ENCODE measurements around the gene UNC5CL.

The UNC5CL gene

DNA sequence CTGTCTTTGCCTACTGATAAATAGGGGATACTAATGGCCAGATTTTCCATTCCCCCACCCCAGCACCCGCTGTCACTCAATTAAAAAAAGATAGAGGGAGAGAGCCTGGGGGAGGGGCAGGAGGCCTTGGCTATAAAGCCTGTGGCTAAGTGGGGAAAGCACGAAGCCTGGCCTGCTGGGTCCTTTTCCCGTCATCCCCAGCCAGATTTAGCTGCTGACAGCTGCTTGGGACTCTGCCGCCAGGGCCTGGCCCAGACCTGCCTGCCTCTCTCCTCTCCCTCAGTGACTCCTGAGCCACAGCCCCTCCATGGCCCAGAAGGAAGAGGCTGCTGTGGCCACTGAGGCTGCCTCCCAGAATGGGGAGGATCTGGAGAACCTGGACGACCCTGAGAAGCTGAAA is 14.0 kb upstream of the UNC5CL start, which contains the start of gene APOBEC2:
Gene APOBEC2, plus strand, starts transcription at position 162 of the 400 bp plus-strand sequence. Its CDS starts 146 bp downstream, at position 308.
- no peak within 1 kb of the TSS for H3K4me3 ChIP-seq (ENCODE audit: low read depth, low read length)
- DNase-seq (ENCODE audit: low read depth): no peak
- TF ChIP-seq, protein P1, sequence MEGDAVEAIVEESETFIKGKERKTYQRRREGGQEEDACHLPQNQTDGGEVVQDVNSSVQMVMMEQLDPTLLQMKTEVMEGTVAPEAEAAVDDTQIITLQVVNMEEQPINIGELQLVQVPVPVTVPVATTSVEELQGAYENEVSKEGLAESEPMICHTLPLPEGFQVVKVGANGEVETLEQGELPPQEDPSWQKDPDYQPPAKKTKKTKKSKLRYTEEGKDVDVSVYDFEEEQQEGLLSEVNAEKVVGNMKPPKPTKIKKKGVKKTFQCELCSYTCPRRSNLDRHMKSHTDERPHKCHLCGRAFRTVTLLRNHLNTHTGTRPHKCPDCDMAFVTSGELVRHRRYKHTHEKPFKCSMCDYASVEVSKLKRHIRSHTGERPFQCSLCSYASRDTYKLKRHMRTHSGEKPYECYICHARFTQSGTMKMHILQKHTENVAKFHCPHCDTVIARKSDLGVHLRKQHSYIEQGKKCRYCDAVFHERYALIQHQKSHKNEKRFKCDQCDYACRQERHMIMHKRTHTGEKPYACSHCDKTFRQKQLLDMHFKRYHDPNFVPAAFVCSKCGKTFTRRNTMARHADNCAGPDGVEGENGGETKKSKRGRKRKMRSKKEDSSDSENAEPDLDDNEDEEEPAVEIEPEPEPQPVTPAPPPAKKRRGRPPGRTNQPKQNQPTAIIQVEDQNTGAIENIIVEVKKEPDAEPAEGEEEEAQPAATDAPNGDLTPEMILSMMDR (IDR thresholded peaks at IDR 0.05; ENCODE audit: low read depth, low read length, missing control alignments): no peak

DNA sequence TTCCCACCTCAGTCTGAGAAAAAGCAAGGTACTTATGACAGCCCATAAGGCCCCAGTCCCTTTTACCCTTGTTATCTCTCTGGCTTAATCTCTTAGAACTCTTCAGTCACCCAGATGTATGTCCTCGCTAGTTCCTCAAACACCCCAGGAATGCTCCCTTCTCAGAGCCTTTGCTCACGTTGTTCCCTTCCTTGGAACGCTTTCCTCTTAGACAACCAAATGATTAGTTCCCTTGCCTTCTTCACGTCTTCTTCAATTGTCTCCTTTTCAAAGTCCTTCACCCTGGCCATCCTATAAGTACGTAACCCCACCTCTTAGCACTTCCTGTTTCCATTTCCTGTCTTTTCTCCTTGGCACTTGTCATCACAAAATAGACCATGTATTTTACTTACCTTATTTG is 12.9 kb upstream of the UNC5CL start:
- no peak for DNase-seq (ENCODE audit: low read depth)
- no peak overlapping the region for H3K4me3 ChIP-seq (ENCODE audit: low read depth, low read length)
- TF ChIP-seq, protein P1 (IDR thresholded peaks at IDR 0.05; ENCODE audit: low read depth, low read length, missing control alignments): no peak

DNA sequence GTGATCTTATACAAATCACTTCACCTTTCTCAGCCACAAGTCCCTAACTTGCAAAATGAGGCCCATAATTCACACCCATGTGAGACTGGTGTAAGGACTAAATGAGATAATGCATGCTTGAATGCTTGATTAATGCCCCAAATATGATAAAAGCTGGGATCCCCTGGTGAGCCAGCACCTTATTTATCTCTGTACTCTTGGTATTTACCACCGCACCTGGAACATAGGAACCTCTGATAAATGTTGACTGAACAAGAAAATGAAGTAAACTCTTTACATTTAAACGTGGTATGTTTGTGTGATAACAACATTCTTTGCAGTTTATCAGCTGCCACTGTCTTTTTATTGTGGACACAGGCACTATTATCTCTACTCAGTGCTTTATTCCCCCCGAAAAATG is 11.5 kb upstream of the UNC5CL start:
- TF ChIP-seq, protein P1 (IDR thresholded peaks at IDR 0.05; ENCODE audit: low read depth, low read length, missing control alignments): no peak

DNA sequence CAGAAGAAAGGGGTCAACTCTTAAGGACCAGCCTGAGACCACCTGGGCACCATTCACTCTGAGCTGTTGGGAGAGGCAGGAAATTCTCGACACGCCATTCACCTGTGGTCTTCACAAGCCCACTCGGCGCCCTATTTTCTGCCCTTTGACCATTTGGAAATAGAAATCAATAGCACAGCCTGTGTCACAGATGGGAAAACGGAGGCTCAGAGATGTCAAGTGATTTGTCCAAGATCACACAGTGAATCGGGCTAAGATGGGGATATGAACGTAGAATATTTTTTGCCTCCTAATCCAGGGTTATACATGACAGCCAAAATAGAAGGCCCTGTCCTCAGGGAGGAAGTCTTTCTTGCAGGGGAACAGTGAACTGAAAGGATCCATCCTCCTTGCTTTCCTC is 10.9 kb upstream of the UNC5CL start:
- TF ChIP-seq, protein P1 (IDR thresholded peaks at IDR 0.05; ENCODE audit: low read depth, low read length, missing control alignments): no peak
- no peak for DNase-seq (ENCODE audit: low read depth)
- no peak overlapping the region for H3K4me3 ChIP-seq (ENCODE audit: low read depth, low read length)

More for the DNA sequence above, 11.5 kb upstream of the UNC5CL start:
- H3K4me3 ChIP-seq (ENCODE audit: low read depth, low read length): no peak overlapping the region
- no peak for DNase-seq (ENCODE audit: low read depth)

DNA sequence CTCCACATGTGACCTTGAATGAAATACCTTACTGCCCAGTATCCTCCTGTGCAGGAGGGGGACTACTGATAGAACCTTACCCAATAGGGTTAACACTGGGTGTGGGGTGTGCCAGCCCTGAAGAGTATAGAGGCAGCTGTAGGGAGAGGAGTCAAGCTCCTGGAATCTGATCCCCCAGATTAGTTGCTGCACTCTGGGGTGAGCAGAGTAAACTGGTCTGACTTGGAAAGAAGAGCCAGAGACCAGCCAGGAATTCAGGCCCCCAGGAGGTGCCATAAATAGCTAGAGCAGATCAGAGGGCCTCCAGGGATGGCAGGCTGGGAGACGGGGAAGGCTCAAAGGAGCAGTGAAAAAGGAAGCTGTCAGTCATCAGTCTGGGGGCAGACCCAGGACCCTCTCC is 10.5 kb upstream of the UNC5CL start:
- H3K4me3 ChIP-seq (ENCODE audit: low read depth, low read length): no peak overlapping the region
- DNase-seq (ENCODE audit: low read depth): no peak
- TF ChIP-seq, protein P1 (IDR thresholded peaks at IDR 0.05; ENCODE audit: low read depth, low read length, missing control alignments): no peak

DNA sequence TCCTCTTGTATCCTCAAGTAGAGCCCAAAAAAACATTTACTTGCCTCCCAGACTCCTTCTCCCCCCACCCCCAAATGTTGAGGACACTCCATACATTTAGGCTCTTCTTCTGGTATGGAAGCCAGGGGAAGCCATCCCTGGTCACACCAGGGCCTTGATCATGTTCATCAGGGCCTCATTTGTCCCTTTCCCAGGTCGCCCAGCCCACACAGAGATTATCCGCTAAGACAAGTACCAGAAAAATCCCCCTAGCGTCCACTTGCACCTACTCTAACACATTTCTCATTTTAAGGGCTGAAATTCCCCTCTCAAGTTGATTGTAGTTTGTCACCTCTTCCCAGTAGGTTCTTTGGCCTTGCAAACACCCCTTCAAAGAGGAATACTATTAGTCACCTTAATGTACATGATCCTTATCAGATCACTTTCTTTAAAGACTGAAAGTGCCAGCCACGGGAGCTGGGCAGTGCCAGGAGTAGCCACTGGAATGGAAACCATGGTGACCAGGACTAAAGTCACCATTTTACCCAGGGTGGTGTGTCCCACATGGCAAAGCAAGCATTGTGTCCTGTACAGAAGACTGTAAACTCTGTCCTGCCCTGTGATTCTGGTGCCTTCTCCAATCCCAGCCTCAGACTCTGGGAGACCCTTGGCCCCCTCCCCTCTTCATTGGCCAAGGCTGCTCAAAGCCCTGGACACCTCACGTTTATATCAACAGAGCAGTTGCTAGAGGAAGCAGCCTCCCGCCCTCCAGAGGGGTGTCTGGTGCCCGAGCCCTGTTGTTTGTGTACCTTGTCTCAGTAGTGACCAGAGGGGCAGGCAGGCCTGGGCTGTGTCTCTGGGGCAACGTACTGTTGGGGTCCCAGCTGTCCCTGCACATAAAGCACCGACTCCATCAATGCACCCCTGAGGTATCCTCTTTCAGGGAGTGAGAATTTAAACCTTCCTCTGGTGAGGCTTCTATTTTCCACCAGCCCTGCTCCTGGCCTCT is 9.0 kb upstream of the UNC5CL start:
- TF ChIP-seq, protein P1 (IDR thresholded peaks at IDR 0.05; ENCODE audit: low read depth, low read length, missing control alignments): no peak
- H3K4me3 ChIP-seq (ENCODE audit: low read depth, low read length): no peak overlapping the region
- DNase-seq (ENCODE audit: low read depth): no peak

All from GM12864 (cell line).